Epithelial cell of proximal tubule (primary cell): Measurements from ENCODE around the gene C1orf74. TPM values are rescaled to one million over a fixed set of nuclear protein-coding genes. Genes with fewer than 3 reads are reported as not detected.

Source experiments
- DNase-seq: peaks from one replicate; pipeline ENCODE4 v3.0.0-alpha.2; 2011; ENCODE audit warnings: low read depth
- H3K4me3 ChIP-seq: 2 replicates; pipeline ENCODE4 v1.5.1; 2011; ENCODE audit warnings: low read depth, mild to moderate bottlenecking, low read length
- CTCF ChIP-seq: conservative IDR thresholded peaks from 2 replicates; pipeline ENCODE4 v1.5.1; 2012; ENCODE audit warnings: low read depth, mild to moderate bottlenecking, low read length
- total RNA-seq: library from RNA; depleted of rRNA; stranded (reverse); fragments of >200 nt; gene quantifications from 2 replicates; pipeline ENCODE4 v1.2.3, GENCODE V29; 2015

The C1orf74 gene
- total RNA-seq, 1 donor from 2014 or later = 4.4 TPM

- TF ChIP-seq CTCF = no peak
- no peak for DNase-seq
- no peak overlapping the region for H3K4me3 ChIP-seq
These were observed 43.2 kb downstream of the C1orf74 start for GRCh38 chr1:209741193-209741592.

- H3K4me3 ChIP-seq = no peak overlapping the region
- no peak for DNase-seq
- TF ChIP-seq CTCF = no peak
These were observed 46.1 kb downstream of the C1orf74 start for GRCh38 chr1:209738270-209738669.

- DNase-seq = no peak
- H3K4me3 ChIP-seq = no peak overlapping the region
- TF ChIP-seq CTCF = no peak
These were observed 47.2 kb downstream of the C1orf74 start for GRCh38 chr1:209737118-209737505.

DNA sequence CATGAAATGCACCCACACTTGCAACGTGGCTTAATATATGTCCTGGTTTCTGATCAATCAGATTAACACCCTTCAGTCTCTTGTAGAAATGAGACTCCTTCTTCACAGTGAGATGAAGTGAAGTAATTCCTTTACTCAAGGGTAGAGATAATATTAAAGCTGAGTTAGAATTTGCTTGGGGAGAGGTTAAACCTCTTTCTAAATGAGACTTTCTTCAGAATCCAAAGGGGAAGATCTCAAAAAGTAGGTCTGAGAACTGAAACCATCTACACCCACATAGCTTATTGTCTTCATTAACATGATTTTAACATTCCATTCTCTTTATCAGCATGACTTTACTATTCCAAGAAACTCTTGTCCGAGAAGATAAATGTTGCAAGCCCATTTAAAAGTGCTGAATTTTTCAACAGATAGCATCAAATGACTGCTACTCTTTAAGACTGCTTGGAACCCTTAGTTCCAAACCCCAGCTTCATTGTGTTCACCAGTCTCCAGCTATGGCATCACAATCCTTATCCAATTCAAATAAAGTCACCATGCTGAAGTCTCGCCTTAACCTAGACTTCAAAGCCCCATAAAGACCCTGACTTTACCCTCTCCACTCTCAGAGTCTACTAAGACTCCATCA is 47.8 kb downstream of the C1orf74 start:
- H3K4me3 ChIP-seq = no peak overlapping the region
- TF ChIP-seq CTCF = no peak
- no peak for DNase-seq

- no peak overlapping the region for H3K4me3 ChIP-seq
- no peak for DNase-seq
- no peak for TF ChIP-seq CTCF
These were observed 50.8 kb downstream of the C1orf74 start for GRCh38 chr1:209733409-209734192.

GRCh38 chr1:209732725-209733124 is 51.6 kb downstream of the C1orf74 start:
- DNase-seq = no peak
- TF ChIP-seq CTCF = no peak

More at GRCh38 chr1:209732725-209733124, 51.6 kb downstream of the C1orf74 start:
- H3K4me3 ChIP-seq = no peak overlapping the region
